CD14-positive monocyte (primary cell): ENCODE data around the gene SH2D3C. TPM values are rescaled to one million over a fixed set of nuclear protein-coding genes. Genes with fewer than 3 reads are reported as not detected.

Source experiments
- DNase-seq, 3 donors: peaks; one replicate each; pipeline ENCODE4 v3.0.0-alpha.2; 2011 to 2022
- H2AFZ ChIP-seq: 2 replicates; pipeline ENCODE4 v1.6.0; 2012; ENCODE audit warnings: mild to moderate bottlenecking, low read depth, low read length, inconsistent platforms; ENCODE audit not compliant: insufficient read depth, poor library complexity, severe bottlenecking
- H3K27ac ChIP-seq, 2 donors: 1 replicate in 1 of 2; 2 replicates in 1 of 2; pipeline ENCODE4 v1.5.1; 2012 to 2013; ENCODE audit warnings: low read length in 2 of 2, control low read depth in 1 of 2, inconsistent platforms in 1 of 2, low read depth in 1 of 2, mild to moderate bottlenecking in 1 of 2
- H3K27me3 ChIP-seq, 2 donors: one replicate each; pipeline versions ENCODE4 v1.6.0 to v1.6.1; 2011 to 2013; ENCODE audit warnings: low read length in 2 of 2; ENCODE audit not compliant: control insufficient read depth in 2 of 2, insufficient read depth in 2 of 2
- H3K36me3 ChIP-seq, 2 donors: replicated peaks in 1 of 2; 1 replicate in 1 of 2; 2 replicates in 1 of 2; pipeline versions ENCODE4 v1.5.1 to v1.6.1; 2012 to 2013; ENCODE audit warnings: low read length in 2 of 2, control low read depth in 1 of 2, inconsistent platforms in 1 of 2, mild to moderate bottlenecking in 1 of 2; ENCODE audit not compliant: insufficient read depth in 2 of 2, control insufficient read depth in 1 of 2
- H3K4me1 ChIP-seq, 2 donors: 1 replicate in 1 of 2; 2 replicates in 1 of 2; pipeline versions ENCODE4 v1.5.1 to v1.6.1; 2012 to 2013; ENCODE audit warnings: low read length in 2 of 2, control low read depth in 1 of 2, inconsistent platforms in 1 of 2, mild to moderate bottlenecking in 1 of 2, moderate library complexity in 1 of 2; ENCODE audit not compliant: insufficient read depth in 2 of 2, control insufficient read depth in 1 of 2
- H3K4me2 ChIP-seq: replicated peaks from 2 replicates; pipeline ENCODE3; 2012; ENCODE audit warnings: low read length, moderate library complexity, mild to moderate bottlenecking; ENCODE audit not compliant: poor library complexity, severe bottlenecking; ENCODE audit errors: extremely low read depth
- H3K4me3 ChIP-seq, 3 experiments: fragments of 200-600 bp in 1 of 3; sonication (generic) in 1 of 3; replicated peaks in 1 of 3; 1 replicate in 2 of 3; 2 replicates in 1 of 3; pipeline ENCODE4 v1.5.1; 2011 to 2013; ENCODE audit warnings: low read length in 3 of 3, mild to moderate bottlenecking in 3 of 3, control low read depth in 2 of 3, low read depth in 2 of 3, inconsistent platforms in 1 of 3, moderate library complexity in 1 of 3
- H3K79me2 ChIP-seq: 2 replicates; pipeline ENCODE4 v1.6.0; 2012; ENCODE audit warnings: mild to moderate bottlenecking, control low read depth, inconsistent platforms, low read length, moderate library complexity; ENCODE audit not compliant: insufficient read depth
- H3K9ac ChIP-seq: 2 replicates; pipeline ENCODE4 v1.6.0; 2017; ENCODE audit warnings: low read length, mild to moderate bottlenecking; ENCODE audit not compliant: insufficient read depth, poor library complexity, severe bottlenecking
- H3K9me3 ChIP-seq, 2 donors: replicated peaks in 1 of 2; 1 replicate in 1 of 2; 2 replicates in 1 of 2; pipeline versions ENCODE4 v1.5.1 to v1.6.1; 2012 to 2013; ENCODE audit warnings: low read length in 2 of 2, control low read depth in 1 of 2; ENCODE audit not compliant: control insufficient read depth in 1 of 2, insufficient read depth in 1 of 2
- H4K20me1 ChIP-seq: 2 replicates; pipeline ENCODE4 v1.6.0; 2012; ENCODE audit warnings: mild to moderate bottlenecking, low read length, control low read depth, moderate library complexity; ENCODE audit not compliant: insufficient read depth
- H3K27ac Mint-ChIP-seq, 7 donors: one replicate each; pipeline ENCODE4 v1.8.0; 2020; ENCODE audit warnings: mild to moderate bottlenecking in 7 of 7, mixed read lengths in 7 of 7, moderate library complexity in 6 of 7, inconsistent platforms in 2 of 7
- H3K27me3 Mint-ChIP-seq, 3 donors: one replicate each; pipeline ENCODE4 v1.8.0; 2021 to 2022; ENCODE audit warnings: low read depth in 3 of 3, mild to moderate bottlenecking in 3 of 3, mixed read lengths in 3 of 3, moderate library complexity in 3 of 3, inconsistent platforms in 1 of 3
- H3K36me3 Mint-ChIP-seq, 2 donors: one replicate each; pipeline ENCODE4 v1.8.0; 2020; ENCODE audit warnings: mixed read lengths in 2 of 2, inconsistent platforms in 1 of 2, mild to moderate bottlenecking in 1 of 2
- H3K4me1 Mint-ChIP-seq: one replicate; pipeline ENCODE4 v1.8.0; 2020; ENCODE audit warnings: mild to moderate bottlenecking, mixed read lengths
- H3K4me3 Mint-ChIP-seq, 2 donors: one replicate each; pipeline ENCODE4 v1.8.0; 2020; ENCODE audit warnings: mild to moderate bottlenecking in 2 of 2, mixed read lengths in 2 of 2, moderate library complexity in 1 of 2
- H3K9me3 Mint-ChIP-seq, 7 donors: one replicate each; pipeline ENCODE4 v1.8.0; 2020 to 2022; ENCODE audit warnings: mixed read lengths in 7 of 7, mild to moderate bottlenecking in 6 of 7, moderate library complexity in 6 of 7, inconsistent platforms in 2 of 7
- WGBS: methylation state at CpG from one replicate; pipeline ENCODE4 v1.1.5; 2013; ENCODE audit warnings: missing lambda C conversion rate; ENCODE audit not compliant: insufficient coverage; 5-methylcytosine and 5-hydroxymethylcytosine counted together
- intact Hi-C, 2 donors: fragments of 100-400 bp; cut with micrococcal nuclease; formaldehyde crosslinking; loops; one replicate each; pipeline versions ENCODE4 v1.15.0 to v1.15.1; 2023
- polyA plus RNA-seq, 3 donors: library from polyadenylated mRNA; depleted of rRNA in 1 of 3; unstranded in 2 of 3; stranded (reverse) in 1 of 3; fragments of 300-500 nt in 2 of 3; fragments of >200 nt in 1 of 3; fragmentation: Illumina TruSeq in 2 of 3; gene quantifications; 1 replicate in 2 of 3; 2 replicates in 1 of 3; pipeline ENCODE4 v1.2.3, GENCODE V29; 2012 to 2021
- TF ChIP-seq, protein P1 (sequence below): fragments of 200-600 bp; IDR thresholded peaks from one replicate; pipeline ENCODE4 v1.8.0; 2022; ENCODE audit warnings: antibody characterized with exemption, mild to moderate bottlenecking

SH2D3C gene
- polyA plus RNA-seq, 3 donors, result 11.5 to 47.3 (median 20.5) TPM

DNA sequence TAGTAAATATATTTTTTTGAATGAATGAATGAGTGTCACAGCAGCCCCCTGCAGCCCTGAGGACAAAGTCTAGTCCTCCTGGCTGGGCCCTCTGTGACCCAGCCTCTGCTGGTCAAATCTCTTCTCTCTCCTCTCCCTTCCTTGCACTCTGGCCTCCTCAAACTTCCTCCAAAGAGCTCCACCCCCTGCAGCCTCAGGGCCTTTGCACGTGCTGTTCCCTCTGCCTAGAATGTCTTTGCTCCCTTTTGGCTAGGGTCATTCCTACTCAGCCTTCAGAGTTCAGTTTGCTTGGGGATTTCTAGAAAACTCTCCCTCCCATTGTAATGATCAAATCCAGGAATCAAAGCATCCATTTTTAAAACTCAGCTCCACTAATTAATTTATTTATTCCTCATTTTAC lies 13.0 kb downstream of the SH2D3C start:
- no peaks in the 10 kb centered on the region for H3K27me3 ChIP-seq
- intact Hi-C loops, result loop anchor here in 1 of 2 donors (2.0 kb wide), 1 partner anchor 105 kb away; no protein-coding TSS in a partner anchor
- no peak overlapping the region for H3K4me3 Mint-ChIP-seq
- TF ChIP-seq, protein P1, sequence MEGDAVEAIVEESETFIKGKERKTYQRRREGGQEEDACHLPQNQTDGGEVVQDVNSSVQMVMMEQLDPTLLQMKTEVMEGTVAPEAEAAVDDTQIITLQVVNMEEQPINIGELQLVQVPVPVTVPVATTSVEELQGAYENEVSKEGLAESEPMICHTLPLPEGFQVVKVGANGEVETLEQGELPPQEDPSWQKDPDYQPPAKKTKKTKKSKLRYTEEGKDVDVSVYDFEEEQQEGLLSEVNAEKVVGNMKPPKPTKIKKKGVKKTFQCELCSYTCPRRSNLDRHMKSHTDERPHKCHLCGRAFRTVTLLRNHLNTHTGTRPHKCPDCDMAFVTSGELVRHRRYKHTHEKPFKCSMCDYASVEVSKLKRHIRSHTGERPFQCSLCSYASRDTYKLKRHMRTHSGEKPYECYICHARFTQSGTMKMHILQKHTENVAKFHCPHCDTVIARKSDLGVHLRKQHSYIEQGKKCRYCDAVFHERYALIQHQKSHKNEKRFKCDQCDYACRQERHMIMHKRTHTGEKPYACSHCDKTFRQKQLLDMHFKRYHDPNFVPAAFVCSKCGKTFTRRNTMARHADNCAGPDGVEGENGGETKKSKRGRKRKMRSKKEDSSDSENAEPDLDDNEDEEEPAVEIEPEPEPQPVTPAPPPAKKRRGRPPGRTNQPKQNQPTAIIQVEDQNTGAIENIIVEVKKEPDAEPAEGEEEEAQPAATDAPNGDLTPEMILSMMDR, result no peak
- no peak for DNase-seq
- no peak overlapping the region for H3K4me3 ChIP-seq
- peaks cover 68 to 83% of the 10 kb centered on the region in 2 donors for H3K36me3 Mint-ChIP-seq
- no peaks in the 10 kb centered on the region for H3K9me3 ChIP-seq
- peak overlapping the region in 6 of 7 donors; percentile 24 to 73 (median 56) for H3K27ac Mint-ChIP-seq
- H3K4me2 ChIP-seq, result no peak overlapping the region
- no peak overlapping the region for H3K27ac ChIP-seq
- H3K36me3 ChIP-seq, result peaks cover 63 to 80% of the 10 kb centered on the region in 2 donors
- H3K9ac ChIP-seq, result no peak overlapping the region
- 100% methylated on average over 1 of the region's 1 CpG for WGBS
- H3K27me3 Mint-ChIP-seq, result peaks cover 0 to 1% (median 0%) of the 10 kb centered on the region in 3 donors
- H3K9me3 Mint-ChIP-seq, result no peaks in the 10 kb centered on the region
- H2AFZ ChIP-seq, result no peak overlapping the region
- H3K4me1 ChIP-seq, result peaks cover 51 to 68% of the 10 kb centered on the region in 2 donors
- H3K79me2 ChIP-seq, result peaks cover 100% of the 10 kb centered on the region
- peaks cover 82% of the 10 kb centered on the region for H3K4me1 Mint-ChIP-seq
- peaks cover 100% of the 10 kb centered on the region for H4K20me1 ChIP-seq

- H2AFZ ChIP-seq, result no peak overlapping the region
- no peak overlapping the region for H3K4me3 ChIP-seq
- H3K4me1 ChIP-seq, result peaks cover 41 to 54% of the 10 kb centered on the region in 2 donors
- no peaks in the 10 kb centered on the region for H3K27me3 ChIP-seq
- Mint-ChIP-seq H3K9me3 (no peaks in the 10 kb centered on the region), H3K27me3 (no peaks in the 10 kb centered on the region), H3K4me1 (peaks cover 68% of the 10 kb centered on the region), H3K27ac (peak overlapping the region; percentile 4 to 83 (median 77)), H3K4me3 (no peak overlapping the region), H3K36me3 (peaks cover 68 to 89% of the 10 kb centered on the region in 2 donors)
- peaks cover 96% of the 10 kb centered on the region for H3K79me2 ChIP-seq
- H3K9me3 ChIP-seq, result no peaks in the 10 kb centered on the region
- intact Hi-C loops, result loop anchor here (2.0 to 5.0 kb wide), 2 partner anchors 33 to 107 kb away; no protein-coding TSS in a partner anchor
- peaks cover 61 to 80% of the 10 kb centered on the region in 2 donors for H3K36me3 ChIP-seq
- no peak overlapping the region for H3K9ac ChIP-seq
- DNase-seq, result peak; percentile 63 to 68 (median 66)
- no peak overlapping the region for H3K4me2 ChIP-seq
- WGBS, result 66% methylated on average over 6 of the region's 7 CpGs
- H4K20me1 ChIP-seq, result peaks cover 100% of the 10 kb centered on the region
- TF ChIP-seq, protein P1, result peak; percentile 73
- peak overlapping the region; percentile 30 to 66 for H3K27ac ChIP-seq
These were observed 14.5 kb downstream of the SH2D3C start for GRCh38 chr9:127763918-127764384.
